ENCODE data around the gene PTGDR2.

DNA sequence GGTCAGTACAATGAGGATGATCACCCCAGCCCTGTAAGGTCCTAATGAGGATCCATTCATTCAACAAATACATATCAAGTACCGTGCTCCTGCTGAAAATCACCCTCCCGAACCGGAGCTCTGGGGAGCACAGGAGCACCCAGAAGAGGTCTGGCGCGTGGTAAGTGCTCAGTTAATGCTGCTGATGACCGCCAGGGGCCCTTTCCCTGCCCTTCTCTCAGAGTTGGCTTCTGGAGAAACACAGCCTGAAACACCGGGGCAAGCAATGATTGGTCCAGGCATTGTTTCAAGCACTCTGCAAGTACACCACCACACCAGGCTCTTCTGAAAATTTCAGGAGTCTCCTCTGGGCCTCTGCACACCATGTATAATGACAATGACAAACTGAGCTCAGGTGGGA, 17.6 kb downstream of the PTGDR2 start:
- TF ChIP-seq YY1 (IDR thresholded peaks at IDR 0.05; ENCODE audit: insufficient read depth, insufficient read length) (no peak), ZNF274 (IDR thresholded peaks at IDR 0.05; ENCODE audit: low read depth, low read length) (no peak)
